Esophagus muscularis mucosa (tissue), 4 donors: ENCODE data around the gene GNB3. TPM values are rescaled to one million over a fixed set of nuclear protein-coding genes. Genes with fewer than 3 reads are reported as not detected.

Source experiments
- DNase-seq: peaks from one replicate; pipeline ENCODE4 v3.0.0-alpha.2; 2017; ENCODE audit errors: extremely low spot score
- H3K27ac ChIP-seq, 4 donors: fragments of 200-600 bp; sonication (generic); replicated peaks in 1 of 4; 1 replicate in 3 of 4; 2 replicates in 1 of 4; pipeline ENCODE4 v1.5.1; 2016 to 2019; ENCODE audit warnings: mild to moderate bottlenecking in 1 of 4
- H3K27me3 ChIP-seq, 4 donors: fragments of 200-600 bp; sonication (generic); one replicate each; pipeline versions ENCODE4 v1.5.1 to v1.6.0; 2016 to 2019
- H3K36me3 ChIP-seq, 4 donors: fragments of 200-600 bp; sonication (generic); one replicate each; pipeline ENCODE4 v1.5.1; 2016 to 2019
- H3K4me1 ChIP-seq, 4 donors: fragments of 200-600 bp; sonication (generic); one replicate each; pipeline ENCODE4 v1.5.1; 2016 to 2019
- H3K4me3 ChIP-seq, 4 donors: fragments of 200-600 bp; sonication (generic); 1 replicate in 2 of 4; 2 replicates in 2 of 4; pipeline ENCODE4 v1.5.1; 2016 to 2019; ENCODE audit warnings: mild to moderate bottlenecking in 4 of 4, moderate library complexity in 1 of 4
- H3K9me3 ChIP-seq, 4 donors: fragments of 200-600 bp; sonication (generic); 1 replicate in 3 of 4; 2 replicates in 1 of 4; pipeline ENCODE4 v1.5.1; 2016 to 2019
- EP300 ChIP-seq: sonication (generic); formaldehyde crosslinking; IDR thresholded peaks from one replicate; pipeline ENCODE4 v1.6.1; 2017; ENCODE audit warnings: antibody characterized with exemption
- POLR2A ChIP-seq: fragments of 450-650 bp; IDR thresholded peaks from one replicate; pipeline ENCODE4 v1.6.1; 2017; ENCODE audit warnings: antibody characterized with exemption, moderate library complexity, mild to moderate bottlenecking, low read depth
- POLR2AphosphoS5 ChIP-seq, 2 donors: sonication (generic); formaldehyde crosslinking; IDR thresholded peaks; one replicate each; pipeline ENCODE4 v1.6.1; 2017; ENCODE audit warnings: antibody characterized with exemption in 2 of 2
- WGBS: methylation state at CpG from one replicate; pipeline ENCODE4 v1.1.5; 2018; 5-methylcytosine and 5-hydroxymethylcytosine counted together
- intact Hi-C: fragments of 100-400 bp; cut with DNase I; formaldehyde crosslinking; loops from one replicate; pipeline ENCODE4 v1.15.1; 2023
- total RNA-seq, 4 donors: library from RNA; depleted of rRNA; stranded (reverse); fragments of >200 nt; gene quantifications; one replicate each; pipeline versions ENCODE4 v1.1.0 to v1.2.1, GENCODE V29; 2016
- TF ChIP-seq, protein P1 (sequence below), 3 experiments: fragments of 200-600 bp in 2 of 3; fragments of 450-650 bp in 1 of 3; sonication (generic) in 2 of 3; IDR thresholded peaks; one replicate each; pipeline ENCODE4 v1.5.1; 2017 to 2019; ENCODE audit warnings: antibody characterized with exemption in 3 of 3, mild to moderate bottlenecking in 2 of 3, moderate library complexity in 1 of 3

GNB3 gene
- total RNA-seq, 4 donors from 2014 or later: 0.39 to 1.7 (median 0.46) TPM

DNA sequence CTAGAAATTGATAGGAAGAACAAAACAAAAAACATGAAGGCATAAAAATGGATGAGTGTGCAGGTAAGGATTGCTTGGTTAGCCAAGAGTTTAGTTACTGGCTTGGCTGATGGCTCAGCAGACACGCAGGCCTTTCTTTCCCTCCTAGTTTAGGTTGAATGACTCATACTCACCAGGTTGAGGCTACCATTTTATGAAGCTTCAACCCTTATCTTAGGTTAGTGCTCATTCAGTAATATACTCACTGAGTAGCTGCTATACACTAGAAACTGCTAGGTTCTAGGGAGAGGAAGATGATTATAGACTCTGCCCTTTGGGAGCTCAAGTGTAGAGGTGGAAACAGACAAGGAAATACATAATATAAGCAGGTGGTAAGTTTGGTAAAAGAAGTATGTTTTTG, 6.5 kb upstream of the GNB3 start:
- WGBS: 79% methylated on average over 1 of the region's 1 CpG
- H3K9me3 ChIP-seq: no peaks in the 10 kb centered on the region
- H3K27ac ChIP-seq: no peak overlapping the region
- no peak for DNase-seq
- peaks cover 19 to 80% (median 45%) of the 10 kb centered on the region in 4 donors for H3K36me3 ChIP-seq
- intact Hi-C loops: no loop called here
- no peaks in the 10 kb centered on the region for H3K27me3 ChIP-seq
- H3K4me1 ChIP-seq: peaks cover 5 to 17% (median 13%) of the 10 kb centered on the region in 4 donors
- no peak for TF ChIP-seq EP300
- TF ChIP-seq POLR2AphosphoS5 (IDR thresholded peaks at IDR 0.05): no peak
- TF ChIP-seq POLR2A: no peak
- TF ChIP-seq, protein P1, sequence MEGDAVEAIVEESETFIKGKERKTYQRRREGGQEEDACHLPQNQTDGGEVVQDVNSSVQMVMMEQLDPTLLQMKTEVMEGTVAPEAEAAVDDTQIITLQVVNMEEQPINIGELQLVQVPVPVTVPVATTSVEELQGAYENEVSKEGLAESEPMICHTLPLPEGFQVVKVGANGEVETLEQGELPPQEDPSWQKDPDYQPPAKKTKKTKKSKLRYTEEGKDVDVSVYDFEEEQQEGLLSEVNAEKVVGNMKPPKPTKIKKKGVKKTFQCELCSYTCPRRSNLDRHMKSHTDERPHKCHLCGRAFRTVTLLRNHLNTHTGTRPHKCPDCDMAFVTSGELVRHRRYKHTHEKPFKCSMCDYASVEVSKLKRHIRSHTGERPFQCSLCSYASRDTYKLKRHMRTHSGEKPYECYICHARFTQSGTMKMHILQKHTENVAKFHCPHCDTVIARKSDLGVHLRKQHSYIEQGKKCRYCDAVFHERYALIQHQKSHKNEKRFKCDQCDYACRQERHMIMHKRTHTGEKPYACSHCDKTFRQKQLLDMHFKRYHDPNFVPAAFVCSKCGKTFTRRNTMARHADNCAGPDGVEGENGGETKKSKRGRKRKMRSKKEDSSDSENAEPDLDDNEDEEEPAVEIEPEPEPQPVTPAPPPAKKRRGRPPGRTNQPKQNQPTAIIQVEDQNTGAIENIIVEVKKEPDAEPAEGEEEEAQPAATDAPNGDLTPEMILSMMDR (IDR thresholded peaks at IDR 0.05): no peak
- no peak overlapping the region for H3K4me3 ChIP-seq

DNA sequence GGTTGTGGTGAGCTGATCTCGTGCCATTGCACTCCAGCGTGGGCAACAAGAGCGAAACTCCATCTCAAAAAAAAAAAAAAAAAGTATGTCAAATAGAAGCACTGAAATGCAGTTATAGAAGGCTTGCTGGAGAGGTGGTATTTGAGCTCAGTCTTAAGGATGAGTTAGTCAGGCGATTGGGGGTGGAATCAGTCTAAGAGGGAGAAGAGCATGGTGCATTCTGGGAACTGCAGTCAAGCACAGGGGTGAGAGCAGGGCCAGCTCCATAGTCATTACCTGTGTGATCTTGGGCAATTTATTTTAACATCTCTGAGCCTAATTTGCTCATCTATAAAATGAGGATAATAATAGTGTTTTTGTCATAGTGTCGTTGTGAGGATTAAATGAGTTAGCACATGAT, 5.9 kb upstream of the GNB3 start:
- no peak for DNase-seq
- no peak for TF ChIP-seq POLR2A
- TF ChIP-seq POLR2AphosphoS5 (IDR thresholded peaks at IDR 0.05): no peak
- no peak for TF ChIP-seq EP300
- TF ChIP-seq, protein P1 (IDR thresholded peaks at IDR 0.05): no peak
- Histone ChIP-seq H3K27me3 (no peaks in the 10 kb centered on the region), H3K9me3 (no peaks in the 10 kb centered on the region), H3K36me3 (peaks cover 22 to 87% (median 52%) of the 10 kb centered on the region in 4 donors), H3K4me3 (no peak overlapping the region), H3K4me1 (peaks cover under 1 to 11% (median 7%) of the 10 kb centered on the region in 4 donors), H3K27ac (no peak overlapping the region)
- intact Hi-C loops: no loop called here
- 79% methylated on average over 5 of the region's 5 CpGs for WGBS

DNA sequence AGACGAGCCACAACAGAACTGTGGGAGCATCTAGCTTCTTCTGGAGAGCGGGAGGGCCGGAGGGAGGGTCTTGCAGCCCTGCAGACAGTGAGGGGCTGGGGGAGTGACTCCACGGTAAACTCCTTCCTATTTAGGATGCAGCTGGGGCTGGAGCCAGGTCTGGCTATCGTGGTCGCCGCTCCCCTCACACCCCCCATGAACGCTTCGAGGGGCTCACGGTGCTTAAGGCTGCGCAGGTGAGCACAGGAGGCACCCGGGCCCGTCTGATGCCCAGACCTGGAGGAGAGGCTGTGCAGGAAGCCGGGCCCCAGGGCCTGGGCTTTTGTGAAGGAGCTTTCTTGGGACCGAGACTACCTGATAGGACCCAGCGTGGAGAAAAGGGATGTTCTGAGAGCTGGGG, 3.9 kb upstream of the GNB3 start:
- 83% methylated on average over 16 of the region's 16 CpGs for WGBS
- no peak for DNase-seq
- Histone ChIP-seq H3K4me1 (peaks cover 0 to 5% (median 0%) of the 10 kb centered on the region in 4 donors), H3K27me3 (no peaks in the 10 kb centered on the region), H3K4me3 (no peak overlapping the region), H3K27ac (no peak overlapping the region), H3K9me3 (no peaks in the 10 kb centered on the region), H3K36me3 (peaks cover 22 to 79% (median 44%) of the 10 kb centered on the region in 4 donors)
- intact Hi-C loops: no loop called here
- TF ChIP-seq, protein P1 (IDR thresholded peaks at IDR 0.05): no peak
- no peak for TF ChIP-seq EP300
- no peak for TF ChIP-seq POLR2A
- TF ChIP-seq POLR2AphosphoS5 (IDR thresholded peaks at IDR 0.05): no peak

DNA sequence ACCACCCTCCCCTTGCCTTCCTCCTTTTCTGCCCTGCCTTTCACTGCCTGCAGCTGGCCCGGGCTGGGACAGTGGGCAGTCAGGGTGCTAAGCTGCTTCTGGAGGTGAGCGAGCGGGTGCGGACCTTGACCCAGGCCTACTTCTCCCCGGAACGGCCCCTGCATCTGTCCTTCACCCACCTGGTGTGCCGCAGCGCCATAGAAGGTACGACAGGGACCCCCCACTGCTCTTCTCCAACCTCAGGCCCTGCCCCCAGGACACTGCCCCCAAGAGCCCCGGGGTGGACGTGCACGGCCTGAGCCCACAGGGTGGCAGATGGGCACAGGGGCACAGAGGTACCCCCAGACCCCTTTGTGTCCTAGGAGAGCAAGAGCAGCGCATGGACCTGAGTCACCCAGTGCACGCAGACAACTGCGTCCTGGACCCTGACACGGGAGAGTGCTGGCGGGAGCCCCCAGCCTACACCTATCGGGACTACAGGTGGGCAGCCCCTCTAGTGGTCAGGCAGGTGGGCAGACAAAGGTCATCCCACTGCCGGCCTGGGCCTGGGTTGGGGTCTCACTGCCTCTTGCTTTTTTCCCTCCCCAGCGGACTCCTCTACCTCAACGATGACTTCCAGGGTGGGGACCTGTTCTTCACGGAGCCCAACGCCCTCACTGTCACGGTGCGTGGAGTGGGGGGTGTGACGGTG, 3.2 kb upstream of the GNB3 start:
- no peak for TF ChIP-seq EP300
- TF ChIP-seq POLR2AphosphoS5 (IDR thresholded peaks at IDR 0.05): no peak
- TF ChIP-seq, protein P1 (IDR thresholded peaks at IDR 0.05): no peak
- no peak for TF ChIP-seq POLR2A
- Histone ChIP-seq H3K9me3 (no peaks in the 10 kb centered on the region), H3K27ac (no peak overlapping the region), H3K4me1 (peaks cover 0 to 5% (median 0%) of the 10 kb centered on the region in 4 donors), H3K36me3 (peaks cover 22 to 74% (median 40%) of the 10 kb centered on the region in 4 donors), H3K4me3 (no peak overlapping the region), H3K27me3 (no peaks in the 10 kb centered on the region)
- no peak for DNase-seq
- intact Hi-C loops: no loop called here
- 92% methylated on average over 17 of the region's 26 CpGs for WGBS
